ENCODE measurements around the gene CACNA1I. TPM values are rescaled to one million over a fixed set of nuclear protein-coding genes. Genes with fewer than 3 reads are reported as not detected.

CACNA1I gene
- total RNA-seq, 1 donor from 2014 or later: 0.11 TPM

GRCh38 chr22:39713799-39714290 lies 143.3 kb downstream of the CACNA1I start:
- Histone ChIP-seq H3K9me3 (ENCODE audit: insufficient read depth, low read depth, low read length) (no peaks in the 10 kb centered on the region), H3K27ac (ENCODE audit: low read depth, low read length) (no peak overlapping the region), H3K79me2 (ENCODE audit: insufficient read depth, low read length) (no peaks in the 10 kb centered on the region), H4K20me1 (ENCODE audit: insufficient read depth, low read length) (no peaks in the 10 kb centered on the region), H3K36me3 (ENCODE audit: insufficient read depth, low read length) (no peaks in the 10 kb centered on the region), H3K4me1 (ENCODE audit: insufficient read depth, low read length) (no peaks in the 10 kb centered on the region), H2AFZ (ENCODE audit: low read depth, low read length) (no peak overlapping the region), H3K9ac (ENCODE audit: low read length) (no peak overlapping the region), H3K4me2 (ENCODE audit: low read length) (no peak overlapping the region), H3K4me3 (ENCODE audit: insufficient read depth, low read depth, low read length) (no peak overlapping the region), H3K27me3 (ENCODE audit: insufficient read depth, low read length) (peaks cover 26% of the 10 kb centered on the region)
- Mint-ChIP-seq H3K4me3 (ENCODE audit: unreplicated experiment) (no peak overlapping the region), H3K27ac (ENCODE audit: unreplicated experiment) (no peak overlapping the region), H3K36me3 (ENCODE audit: low read depth, unreplicated experiment) (no peaks in the 10 kb centered on the region), H3K27me3 (ENCODE audit: low read depth, unreplicated experiment) (peaks cover 53% of the 10 kb centered on the region), H3K4me1 (ENCODE audit: low read depth, unreplicated experiment) (no peaks in the 10 kb centered on the region), H3K9me3 (ENCODE audit: unreplicated experiment) (no peaks in the 10 kb centered on the region)
- no peak for FAIRE-seq
- no peak for DNase-seq (ENCODE audit: low read depth)
- no peak for TF ChIP-seq EZH2 (IDR thresholded peaks at IDR 0.05; ENCODE audit: insufficient read depth, low read length)

GRCh38 chr22:39714321-39714720 lies 143.8 kb downstream of the CACNA1I start:
- Mint-ChIP-seq H3K27me3 (ENCODE audit: low read depth, unreplicated experiment) (peaks cover 52% of the 10 kb centered on the region), H3K27ac (ENCODE audit: unreplicated experiment) (no peak overlapping the region)

GRCh38 chr22:39715778-39716495 lies 145.4 kb downstream of the CACNA1I start:
- Mint-ChIP-seq H3K4me1 (ENCODE audit: low read depth, unreplicated experiment) (peaks cover 3% of the 10 kb centered on the region), H3K4me3 (ENCODE audit: unreplicated experiment) (no peak overlapping the region), H3K36me3 (ENCODE audit: low read depth, unreplicated experiment) (no peaks in the 10 kb centered on the region), H3K27me3 (ENCODE audit: low read depth, unreplicated experiment) (peaks cover 49% of the 10 kb centered on the region), H3K27ac (ENCODE audit: unreplicated experiment) (no peak overlapping the region), H3K9me3 (ENCODE audit: unreplicated experiment) (no peaks in the 10 kb centered on the region)
- Histone ChIP-seq H3K4me2 (ENCODE audit: low read length) (no peak overlapping the region), H3K4me1 (ENCODE audit: insufficient read depth, low read length) (no peaks in the 10 kb centered on the region), H3K27ac (ENCODE audit: low read depth, low read length) (no peak overlapping the region), H3K9ac (ENCODE audit: low read length) (no peak overlapping the region), H3K36me3 (ENCODE audit: insufficient read depth, low read length) (no peaks in the 10 kb centered on the region), H3K79me2 (ENCODE audit: insufficient read depth, low read length) (no peaks in the 10 kb centered on the region), H4K20me1 (ENCODE audit: insufficient read depth, low read length) (no peaks in the 10 kb centered on the region), H3K9me3 (ENCODE audit: insufficient read depth, low read depth, low read length) (no peaks in the 10 kb centered on the region), H3K27me3 (ENCODE audit: insufficient read depth, low read length) (peaks cover 24% of the 10 kb centered on the region), H3K4me3 (ENCODE audit: insufficient read depth, low read depth, low read length) (no peak overlapping the region), H2AFZ (ENCODE audit: low read depth, low read length) (no peak overlapping the region)
- FAIRE-seq (no peak), DNase-seq (ENCODE audit: low read depth) (no peak)
- TF ChIP-seq CTCF (IDR thresholded peaks at IDR 0.05; ENCODE audit: insufficient read depth, low read depth, low read length): no peak
- no peak for TF ChIP-seq EZH2 (IDR thresholded peaks at IDR 0.05; ENCODE audit: insufficient read depth, low read length)

More at GRCh38 chr22:39714321-39714720, 143.8 kb downstream of the CACNA1I start:
- H3K36me3 ChIP-seq (ENCODE audit: insufficient read depth, low read length): no peaks in the 10 kb centered on the region
- no peaks in the 10 kb centered on the region for H3K4me1 Mint-ChIP-seq (ENCODE audit: low read depth, unreplicated experiment)
- H3K27ac ChIP-seq (ENCODE audit: low read depth, low read length): no peak overlapping the region
- H3K9me3 ChIP-seq (ENCODE audit: insufficient read depth, low read depth, low read length): no peaks in the 10 kb centered on the region
- H3K36me3 Mint-ChIP-seq (ENCODE audit: low read depth, unreplicated experiment): no peaks in the 10 kb centered on the region
- H2AFZ ChIP-seq (ENCODE audit: low read depth, low read length): no peak overlapping the region
- no peak overlapping the region for H3K4me3 Mint-ChIP-seq (ENCODE audit: unreplicated experiment)
- no peak overlapping the region for H3K9ac ChIP-seq (ENCODE audit: low read length)
- no peaks in the 10 kb centered on the region for H3K4me1 ChIP-seq (ENCODE audit: insufficient read depth, low read length)
- H3K79me2 ChIP-seq (ENCODE audit: insufficient read depth, low read length): no peaks in the 10 kb centered on the region
- TF ChIP-seq EZH2 (IDR thresholded peaks at IDR 0.05; ENCODE audit: insufficient read depth, low read length): no peak
- H3K4me3 ChIP-seq (ENCODE audit: insufficient read depth, low read depth, low read length): no peak overlapping the region
- H3K4me2 ChIP-seq (ENCODE audit: low read length): no peak overlapping the region
- H3K9me3 Mint-ChIP-seq (ENCODE audit: unreplicated experiment): no peaks in the 10 kb centered on the region
- no peak for FAIRE-seq
- no peaks in the 10 kb centered on the region for H4K20me1 ChIP-seq (ENCODE audit: insufficient read depth, low read length)
- H3K27me3 ChIP-seq (ENCODE audit: insufficient read depth, low read length): peaks cover 22% of the 10 kb centered on the region
- DNase-seq (ENCODE audit: low read depth): no peak

All from astrocyte (in vitro differentiated cells and primary cell).